ENCODE data around the gene SYK. TPM values are rescaled to one million over a fixed set of nuclear protein-coding genes. Genes with fewer than 3 reads are reported as not detected.
A peak's percentile ranks its signal among the peaks of the same experiment; 100 is the strongest.
"Not testable (repeated sequence)": the region's sequence is repeated elsewhere in the genome, so short reads cannot be mapped to it uniquely, and the experiment has no call there.

SYK gene
- polyA plus RNA-seq, 3 donors: 25.0 to 32.4 (median 28.3) TPM

DNA sequence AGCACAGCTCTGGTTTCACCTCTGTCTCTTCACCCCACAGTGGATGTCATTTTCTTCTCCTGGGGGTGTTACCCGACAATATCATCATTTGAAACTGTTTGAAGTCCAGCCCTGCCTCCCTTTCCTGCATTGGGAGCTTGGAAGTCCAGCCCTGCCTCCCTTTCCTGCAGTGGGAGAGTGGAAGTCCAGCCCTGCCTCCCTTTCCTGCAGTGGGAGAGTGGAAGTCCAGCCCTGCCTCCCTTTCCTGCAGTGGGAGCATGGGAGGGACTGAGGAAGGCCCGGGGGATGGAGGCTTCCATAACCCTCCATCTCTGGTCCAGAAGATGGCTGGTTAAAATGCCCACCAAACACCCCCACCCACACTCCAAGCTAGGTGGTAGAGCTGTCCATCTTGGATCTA is 59.8 kb downstream of the SYK start:
- DNase-seq (ENCODE audit: extremely low read depth in 1 of 11, low read depth in 9 of 11, low spot score in 4 of 11): no peak

- no peak for DNase-seq (ENCODE audit: extremely low read depth in 1 of 11, low read depth in 9 of 11, low spot score in 4 of 11)
Observed at GRCh38 chr9:90861826-90862740, 60.5 kb downstream of the SYK start.

DNA sequence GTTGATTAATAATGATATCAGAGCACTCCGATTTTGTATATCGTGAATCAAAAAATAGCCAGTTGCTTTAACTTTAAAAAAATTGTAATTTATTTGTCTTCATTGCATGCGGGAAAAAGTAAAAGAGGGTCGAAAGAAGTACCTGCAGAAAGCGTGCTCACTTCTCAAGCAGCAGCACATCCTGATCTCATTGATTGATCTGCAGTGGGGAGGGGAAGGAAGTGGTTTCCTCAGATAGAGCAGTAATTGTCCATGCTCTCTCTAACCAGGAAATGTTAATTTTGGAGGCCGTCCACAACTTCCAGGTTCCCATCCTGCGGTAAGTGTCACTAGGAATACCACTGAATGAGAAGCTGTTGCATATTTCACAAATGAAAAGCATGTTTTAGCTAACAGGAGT is 63.2 kb downstream of the SYK start:
- DNase-seq (ENCODE audit: extremely low read depth in 1 of 11, low read depth in 9 of 11, low spot score in 4 of 11): no peak

GRCh38 chr9:90867101-90867500 is 65.5 kb downstream of the SYK start:
- DNase-seq (ENCODE audit: extremely low read depth in 1 of 11, low read depth in 9 of 11, low spot score in 4 of 11): no peak

GRCh38 chr9:90868555-90868954 is 66.9 kb downstream of the SYK start:
- no peak for DNase-seq (ENCODE audit: extremely low read depth in 1 of 11, low read depth in 9 of 11, low spot score in 4 of 11)

DNA sequence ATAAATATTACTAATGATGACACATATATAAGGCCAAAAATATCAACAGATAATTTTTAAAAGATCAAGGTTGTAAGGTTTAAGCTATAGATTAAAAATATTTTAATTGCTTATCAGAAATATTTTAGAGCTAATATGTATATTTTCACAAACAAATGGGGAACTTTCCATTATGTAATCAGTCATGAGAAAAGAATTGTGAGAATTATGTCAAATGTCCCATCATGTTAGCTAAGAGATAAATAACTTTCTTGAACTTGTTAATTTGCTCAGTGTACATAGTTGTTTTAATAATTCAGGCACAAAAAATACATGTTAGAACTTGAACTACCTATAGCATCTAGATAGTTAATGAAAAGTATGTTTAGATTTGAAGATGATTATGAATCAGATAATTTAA is 67.7 kb downstream of the SYK start:
- no peak for DNase-seq (ENCODE audit: extremely low read depth in 1 of 11, low read depth in 9 of 11, low spot score in 4 of 11)

DNA sequence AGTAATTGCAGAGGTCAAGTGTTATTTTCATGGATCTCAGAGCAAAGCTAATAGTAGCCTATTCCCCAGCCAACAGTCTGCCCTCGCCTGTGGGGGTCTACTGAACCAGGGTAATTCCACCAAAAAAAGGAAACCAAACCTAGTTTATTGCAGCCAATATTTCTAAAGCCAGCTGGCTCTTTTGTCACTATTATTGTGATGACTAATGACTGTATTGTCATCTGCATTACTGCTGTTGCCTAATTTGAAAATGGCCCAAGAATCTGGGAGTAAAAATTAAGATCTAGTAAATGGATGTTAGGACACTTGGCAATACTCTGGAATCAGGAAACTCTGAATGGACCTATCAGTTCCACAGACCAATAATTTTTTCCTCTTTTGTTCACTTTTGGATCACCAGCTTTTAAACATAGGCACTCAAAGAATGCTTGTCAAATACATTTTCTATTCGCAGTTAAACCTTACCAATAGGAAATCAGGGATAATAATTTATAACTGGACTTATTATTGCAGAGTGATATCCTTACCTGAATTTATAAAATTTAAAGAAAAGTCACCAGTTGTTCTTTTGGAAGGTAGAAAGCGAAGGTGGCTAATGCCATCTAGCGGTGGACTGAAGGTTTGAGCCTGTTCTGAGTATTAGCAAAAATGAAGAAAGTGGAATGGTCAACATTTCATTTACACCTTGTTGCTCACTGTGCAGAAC is 69.2 kb downstream of the SYK start:
- peak in 8 of 11 donors; percentile 22 to 45 (median 32) for DNase-seq (ENCODE audit: extremely low read depth in 1 of 11, low read depth in 9 of 11, low spot score in 4 of 11)

GRCh38 chr9:90871327-90871935 is 69.8 kb downstream of the SYK start:
- no peak for DNase-seq (ENCODE audit: extremely low read depth in 1 of 11, low read depth in 9 of 11, low spot score in 4 of 11)

GRCh38 chr9:90872835-90873294 is 71.2 kb downstream of the SYK start:
- no peak for DNase-seq (ENCODE audit: extremely low read depth in 1 of 11, low read depth in 9 of 11, low spot score in 4 of 11)

GRCh38 chr9:90873422-90873821 is 71.8 kb downstream of the SYK start:
- DNase-seq (ENCODE audit: extremely low read depth in 1 of 11, low read depth in 9 of 11, low spot score in 4 of 11): no peak

DNA sequence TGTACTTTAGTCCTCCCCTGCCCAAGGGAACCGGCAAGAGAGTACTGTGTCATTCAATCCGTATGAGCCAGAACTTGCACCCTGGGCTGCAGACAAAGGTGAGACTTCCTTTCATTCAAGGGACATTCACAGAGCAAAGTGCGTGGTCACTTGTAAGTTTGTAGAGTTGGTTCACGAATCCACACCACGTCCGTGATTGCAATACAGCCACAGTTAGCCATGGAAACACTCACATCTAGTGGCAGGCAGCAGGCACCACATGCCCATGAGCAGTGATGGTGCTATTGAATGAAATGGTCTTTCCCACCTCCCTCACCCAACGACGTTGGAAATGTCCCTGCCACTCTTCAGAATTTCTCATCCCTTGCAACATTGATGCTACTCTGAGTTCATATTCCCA is 72.6 kb downstream of the SYK start:
- no peak for DNase-seq (ENCODE audit: extremely low read depth in 1 of 11, low read depth in 9 of 11, low spot score in 4 of 11)

DNA sequence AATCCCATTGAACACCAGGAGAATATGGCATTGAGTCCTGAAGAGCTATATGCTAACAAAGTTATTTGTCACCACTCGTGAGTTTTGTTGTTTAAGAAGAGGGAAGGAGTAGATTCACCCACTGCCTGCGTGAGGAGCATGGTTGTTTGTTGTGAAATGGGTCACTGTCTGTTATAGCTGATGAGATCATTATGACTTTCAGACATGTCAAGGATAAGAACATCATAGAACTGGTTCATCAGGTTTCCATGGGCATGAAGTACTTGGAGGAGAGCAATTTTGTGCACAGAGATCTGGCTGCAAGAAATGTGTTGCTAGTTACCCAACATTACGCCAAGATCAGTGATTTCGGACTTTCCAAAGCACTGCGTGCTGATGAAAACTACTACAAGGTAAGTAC is 76.9 kb downstream of the SYK start:
- DNase-seq (ENCODE audit: extremely low read depth in 1 of 11, low read depth in 9 of 11, low spot score in 4 of 11): no peak

GRCh38 chr9:90880066-90880465 is 78.4 kb downstream of the SYK start:
- DNase-seq (ENCODE audit: extremely low read depth in 1 of 11, low read depth in 9 of 11, low spot score in 4 of 11): no peak

- no peak for DNase-seq (ENCODE audit: extremely low read depth in 1 of 11, low read depth in 9 of 11, low spot score in 4 of 11)
Observed at GRCh38 chr9:90880669-90881068, 79.0 kb downstream of the SYK start.

GRCh38 chr9:90881648-90882047 is 80.0 kb downstream of the SYK start:
- DNase-seq (ENCODE audit: extremely low read depth in 1 of 11, low read depth in 9 of 11, low spot score in 4 of 11): no peak

DNA sequence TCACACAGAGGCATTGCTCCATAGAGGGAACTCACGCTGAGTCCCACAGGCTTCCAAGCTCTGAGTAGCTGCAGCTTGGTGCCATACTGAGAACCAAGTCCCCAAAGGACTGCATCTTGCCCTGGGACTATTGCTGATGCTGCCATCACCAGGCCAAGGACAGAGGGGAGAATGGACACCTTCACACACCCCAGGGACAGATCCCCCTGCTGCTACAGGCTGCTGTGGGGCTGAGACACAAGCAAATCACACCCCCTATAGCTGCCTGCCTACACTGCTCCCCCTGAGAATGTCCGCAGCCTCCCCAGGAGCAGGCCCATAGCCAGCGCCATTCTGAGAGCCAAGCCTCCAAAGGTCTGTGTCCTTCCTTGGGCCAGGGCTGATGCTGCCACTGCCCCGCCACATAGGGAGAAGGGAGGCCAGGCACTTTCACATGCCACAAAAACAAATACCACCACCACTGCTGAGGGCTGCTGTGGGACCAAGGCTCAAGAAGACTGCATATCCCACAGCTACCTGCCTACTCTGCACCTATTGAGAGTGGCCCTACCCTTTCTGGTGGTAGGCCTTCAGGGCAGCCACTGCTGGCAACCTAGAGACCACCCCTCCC is 81.5 kb downstream of the SYK start:
- no peak for DNase-seq (ENCODE audit: extremely low read depth in 1 of 11, low read depth in 9 of 11, low spot score in 4 of 11)

DNA sequence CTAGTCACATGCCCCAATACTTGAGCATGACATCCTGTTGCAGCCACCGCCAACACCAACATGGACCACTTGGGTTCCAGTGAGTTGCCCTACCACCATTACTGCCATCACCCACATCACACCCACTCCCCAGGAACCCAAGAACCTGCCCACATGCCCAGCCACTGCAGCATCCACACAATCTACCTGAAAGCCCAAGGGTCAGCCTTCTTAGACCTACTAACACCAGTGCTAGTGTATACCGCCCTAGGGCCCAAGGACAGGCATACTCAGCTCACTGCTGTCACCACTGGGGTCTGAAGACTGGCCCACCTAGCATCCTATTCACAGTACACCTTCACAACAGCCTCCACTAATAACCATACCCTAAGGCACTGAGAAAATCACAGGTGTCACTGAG is 82.0 kb downstream of the SYK start:
- DNase-seq (ENCODE audit: extremely low read depth in 1 of 11, low read depth in 9 of 11, low spot score in 4 of 11): no peak

- DNase-seq (ENCODE audit: extremely low read depth in 1 of 11, low read depth in 9 of 11, low spot score in 4 of 11): no peak
Observed at GRCh38 chr9:90884178-90884577, 82.6 kb downstream of the SYK start.

DNA sequence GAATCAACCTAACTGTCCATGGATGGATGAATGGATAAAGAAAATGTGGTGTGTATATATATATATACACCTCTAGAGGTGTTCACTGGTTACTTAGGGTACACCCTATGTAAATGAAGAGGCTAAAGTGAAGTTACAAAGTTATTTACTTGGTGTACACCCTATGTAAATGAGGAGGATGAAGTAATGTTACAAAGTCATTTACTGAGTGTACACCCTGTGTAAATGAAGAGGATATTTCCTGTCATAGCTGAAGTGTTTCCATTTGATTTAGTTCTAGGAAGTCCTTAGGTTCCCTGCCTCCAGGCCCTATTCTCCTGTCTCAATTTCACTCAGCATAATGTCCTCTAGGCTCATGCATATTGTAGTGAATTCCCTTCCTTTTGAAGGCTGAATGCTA is 85.2 kb downstream of the SYK start:
- DNase-seq (ENCODE audit: extremely low read depth in 1 of 11, low read depth in 9 of 11, low spot score in 4 of 11): not testable (repeated sequence)

GRCh38 chr9:90888941-90889340 is 87.3 kb downstream of the SYK start:
- DNase-seq (ENCODE audit: extremely low read depth in 1 of 11, low read depth in 9 of 11, low spot score in 4 of 11): no peak

Measured in renal cortex interstitium (tissue), 11 donors.